ENCODE results near the gene MAP1LC3C.

MAP1LC3C gene

GRCh38 chr1:241999026-241999425, at the start of gene MAP1LC3C:
TSS of gene MAP1LC3C (minus strand) at chr1:241999098. CDS start at chr1:241999008, 90 bp downstream.
- DNase-seq, result no peak

DNA sequence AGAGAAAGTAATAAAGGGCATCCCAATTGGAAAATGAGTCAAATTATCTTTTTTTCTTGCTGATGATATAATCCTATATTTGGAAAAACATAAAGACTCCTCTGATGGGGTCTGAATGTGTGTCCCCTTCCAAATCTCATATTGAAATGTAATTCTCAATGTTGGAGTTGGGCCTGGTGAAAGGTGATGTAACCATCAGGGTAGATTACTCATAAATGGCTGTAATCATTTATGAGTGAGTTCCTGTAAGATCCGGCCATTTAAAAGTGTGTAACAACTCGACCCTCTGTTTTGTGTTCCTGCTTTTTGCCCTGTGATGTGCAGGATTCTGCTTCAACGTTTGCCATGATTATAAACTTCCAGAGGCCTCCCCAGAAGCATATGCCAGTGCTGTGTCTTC, 44.3 kb upstream of the MAP1LC3C start:
- DNase-seq, result no peak

- no peak for DNase-seq
These were observed 35.5 kb upstream of the MAP1LC3C start for GRCh38 chr1:242034392-242034791.

- DNase-seq, result no peak
These were observed 34.5 kb upstream of the MAP1LC3C start for GRCh38 chr1:242033447-242033846.

DNA sequence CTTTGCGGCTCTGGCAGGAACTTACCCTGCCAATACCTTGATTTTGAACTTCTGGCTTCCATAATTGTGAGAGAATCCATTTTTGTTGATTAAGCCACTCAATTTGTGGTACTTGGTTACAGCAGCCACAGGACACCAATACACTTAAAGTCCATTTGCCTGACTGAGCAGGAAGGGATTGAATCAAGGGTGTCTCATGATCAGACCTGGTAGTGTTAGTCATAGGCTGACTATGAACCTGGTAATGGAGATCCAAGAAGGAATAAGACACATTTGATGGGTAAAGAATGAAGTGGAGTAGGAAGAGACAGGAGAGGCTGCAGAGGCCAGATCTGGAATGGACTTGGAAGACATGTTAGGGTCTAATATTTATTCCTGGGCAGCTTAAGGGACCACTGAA, 31.2 kb upstream of the MAP1LC3C start:
- no peak for DNase-seq

GRCh38 chr1:242025681-242026080, 26.8 kb upstream of the MAP1LC3C start:
- no peak for DNase-seq

DNA sequence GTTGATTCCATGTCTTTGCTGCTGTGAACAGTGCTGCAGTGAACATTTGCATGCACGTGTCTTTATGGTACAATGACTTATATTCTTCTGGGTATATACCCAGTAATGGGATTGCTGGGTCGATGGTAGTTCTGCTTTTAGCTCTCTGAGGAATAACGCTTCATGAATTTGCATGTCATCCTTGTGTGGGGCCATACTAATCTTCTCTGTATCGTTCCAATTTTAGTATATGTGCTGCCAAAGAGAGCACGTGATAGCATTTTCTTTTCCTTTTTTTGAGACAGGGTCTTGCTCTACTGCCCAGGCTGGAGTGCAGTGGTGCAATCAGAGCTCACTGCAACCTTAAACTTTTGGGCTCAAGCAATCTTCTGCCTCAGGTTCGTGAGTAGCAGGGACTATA, 24.9 kb upstream of the MAP1LC3C start:
- no peak for DNase-seq

DNA sequence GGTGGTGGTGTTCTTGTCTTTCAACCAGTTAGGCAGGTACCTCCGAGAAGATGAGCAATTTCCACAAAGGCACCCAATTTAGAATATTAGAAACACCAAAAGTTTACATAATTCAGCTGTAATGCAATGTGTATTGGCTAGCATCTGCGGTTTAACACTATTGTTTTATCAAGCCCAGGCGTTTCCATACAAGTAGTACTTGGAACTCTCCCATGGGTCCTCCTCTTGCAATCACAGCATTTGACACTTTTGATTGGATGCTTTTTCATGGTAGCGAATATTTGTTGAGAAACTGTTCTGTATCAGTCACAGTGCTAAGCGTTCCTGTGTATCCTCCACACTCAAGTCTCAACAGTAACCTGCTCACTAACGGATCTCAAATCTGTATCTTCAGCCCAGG, 20.1 kb upstream of the MAP1LC3C start:
- DNase-seq, result no peak

- DNase-seq, result peak in 1 of 2 experiments; percentile 9
These were observed 18.8 kb upstream of the MAP1LC3C start for GRCh38 chr1:242017580-242018233.

- DNase-seq, result no peak
These were observed 17.6 kb upstream of the MAP1LC3C start for GRCh38 chr1:242016479-242016878.

DNA sequence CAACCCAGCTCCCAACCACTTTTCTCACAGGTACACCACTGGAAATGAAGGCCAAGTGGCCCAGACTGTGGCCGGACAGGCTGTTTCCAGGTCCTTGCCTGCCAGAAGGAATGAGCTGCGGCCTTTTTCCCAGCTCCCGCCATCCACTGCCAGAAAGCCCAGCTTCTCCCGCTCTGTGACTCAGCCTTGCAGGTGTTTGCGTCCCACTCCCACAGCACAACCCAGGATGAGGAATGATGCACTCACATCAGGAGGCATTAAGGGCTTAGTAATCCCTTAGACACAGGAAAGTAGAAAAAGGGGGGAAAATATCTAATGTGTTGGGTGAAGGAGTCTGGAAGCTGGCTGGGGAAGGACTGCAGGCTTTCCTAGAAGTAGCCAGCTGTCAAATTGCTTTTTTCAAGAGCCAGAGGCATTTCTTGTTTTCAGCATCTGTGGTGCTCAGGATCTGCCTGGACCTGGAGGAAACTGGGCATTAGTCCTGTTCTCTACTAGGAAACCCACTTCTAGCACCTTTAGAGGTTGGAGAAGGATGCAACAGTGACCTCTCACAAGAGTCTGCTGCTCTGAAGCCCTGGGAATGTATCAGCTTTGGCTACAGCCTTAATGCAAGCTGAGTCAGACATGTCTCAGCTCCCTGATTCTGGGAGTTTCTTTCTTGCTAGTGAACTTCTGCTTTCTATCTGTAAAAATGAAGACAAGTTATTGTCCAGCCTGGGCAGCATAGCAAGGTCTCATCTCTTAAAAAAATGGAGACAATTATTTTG, 13.2 kb upstream of the MAP1LC3C start:
- DNase-seq, result no peak

DNA sequence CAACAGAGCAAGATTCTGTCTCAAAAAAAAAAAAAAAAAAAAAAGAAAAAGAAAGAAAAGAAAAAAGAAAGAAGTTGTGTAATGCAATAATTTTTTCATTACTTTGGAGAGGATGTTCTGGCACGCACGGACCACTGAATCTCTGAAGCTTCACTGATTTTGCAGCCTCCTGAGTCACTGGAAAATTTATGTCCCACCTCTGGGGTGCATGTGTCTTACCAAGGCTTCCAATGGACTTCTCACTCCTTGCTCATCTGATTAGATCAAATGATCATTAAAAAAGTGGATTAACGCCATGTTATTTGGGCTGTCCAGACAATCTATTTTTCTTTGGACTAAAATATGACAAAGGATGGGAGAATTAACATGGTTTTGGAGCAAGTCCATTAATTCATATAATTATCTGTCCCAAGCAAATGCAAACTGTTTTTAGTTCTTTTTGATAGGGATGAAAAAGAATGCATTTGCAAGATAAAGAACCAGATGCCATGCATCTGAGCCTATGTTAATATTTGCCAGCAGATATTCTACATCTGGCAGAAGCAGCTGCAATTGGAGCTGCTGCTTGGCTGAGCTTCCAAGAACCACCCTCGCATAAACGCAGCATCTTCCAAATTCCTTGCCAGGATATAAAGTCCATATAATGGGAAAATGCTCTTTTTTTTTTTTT, 10.1 kb upstream of the MAP1LC3C start:
- DNase-seq, result no peak

- DNase-seq, result no peak
These were observed 8.1 kb upstream of the MAP1LC3C start for GRCh38 chr1:242006976-242007375.

- DNase-seq, result no peak
These were observed 7.1 kb upstream of the MAP1LC3C start for GRCh38 chr1:242005866-242006535.

DNA sequence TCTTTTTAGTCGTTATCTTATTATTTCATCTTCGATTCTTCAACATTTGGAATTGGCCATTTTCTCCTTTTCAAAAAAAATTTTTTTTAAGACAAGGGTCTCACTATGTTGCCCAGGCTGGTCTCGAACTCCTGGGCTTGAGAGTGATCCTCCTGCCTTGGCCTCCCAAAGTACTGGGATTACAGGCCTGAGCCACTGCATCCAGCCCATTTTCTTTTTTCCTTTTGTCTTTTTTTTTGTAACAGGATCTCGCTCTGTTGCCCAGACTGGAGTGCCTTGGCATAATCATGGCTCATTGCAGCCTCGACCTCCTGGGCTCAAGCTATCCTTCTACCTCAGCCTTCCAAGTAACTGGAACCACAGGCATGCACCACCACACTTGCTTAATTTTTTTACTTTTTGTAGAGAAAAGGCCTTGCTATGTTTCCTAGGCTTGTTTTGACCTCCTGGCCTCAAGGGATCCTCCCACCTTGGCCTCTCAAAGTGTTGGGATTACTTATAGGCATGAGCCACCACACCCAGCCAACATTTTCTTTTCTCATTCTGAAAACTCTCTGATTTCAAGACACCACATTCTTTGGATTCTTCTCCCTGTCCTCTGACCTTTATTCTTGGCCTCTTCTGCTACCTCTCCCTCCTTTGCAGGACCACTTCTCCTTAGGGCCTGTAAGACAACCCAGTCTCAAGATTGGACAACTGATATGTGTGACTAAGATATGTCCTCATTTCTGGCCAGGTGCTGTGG, 6.0 kb upstream of the MAP1LC3C start:
- no peak for DNase-seq

DNA sequence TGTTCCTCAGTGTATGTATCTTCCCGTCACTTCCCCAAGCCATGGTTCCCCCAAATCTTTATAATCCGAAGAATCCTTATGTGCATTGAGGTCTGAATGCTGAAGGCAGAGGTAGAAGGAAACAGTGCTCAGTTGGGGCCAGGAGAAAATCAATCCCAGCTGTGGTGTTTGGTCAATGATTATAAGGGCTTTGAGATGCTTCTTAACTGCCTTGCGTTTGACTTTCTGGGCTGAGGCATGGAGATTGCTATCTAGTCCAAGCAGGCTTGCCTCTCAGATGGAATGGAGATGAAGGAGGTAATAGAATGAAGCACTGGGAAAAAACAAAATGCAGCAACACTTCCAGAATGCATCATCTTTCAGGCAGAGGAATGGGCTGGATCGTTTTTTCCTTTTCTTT, 3.6 kb upstream of the MAP1LC3C start:
- no peak for DNase-seq

DNA sequence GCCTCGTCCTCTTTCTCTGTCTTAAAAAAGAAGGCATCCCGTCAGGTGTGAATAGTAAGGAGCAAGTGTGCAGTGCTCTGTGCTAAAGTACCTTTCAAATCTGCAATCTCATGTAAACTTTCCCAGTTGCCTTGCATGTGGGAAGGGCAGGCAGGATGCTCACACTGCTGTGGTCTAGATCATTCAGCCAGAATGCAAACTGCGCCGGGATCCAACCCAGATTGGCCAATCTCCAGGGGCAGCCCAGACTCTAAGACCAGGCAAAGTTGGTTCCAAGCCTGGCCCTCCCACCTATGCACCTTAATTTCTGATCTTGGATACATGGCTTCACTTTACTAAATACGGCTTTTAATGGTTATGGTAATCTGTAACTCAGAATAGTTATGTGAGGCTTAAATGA, 3.2 kb upstream of the MAP1LC3C start:
- no peak for DNase-seq

GRCh38 chr1:242000434-242000833, 1.5 kb upstream of the MAP1LC3C start:
- DNase-seq, result no peak

DNA sequence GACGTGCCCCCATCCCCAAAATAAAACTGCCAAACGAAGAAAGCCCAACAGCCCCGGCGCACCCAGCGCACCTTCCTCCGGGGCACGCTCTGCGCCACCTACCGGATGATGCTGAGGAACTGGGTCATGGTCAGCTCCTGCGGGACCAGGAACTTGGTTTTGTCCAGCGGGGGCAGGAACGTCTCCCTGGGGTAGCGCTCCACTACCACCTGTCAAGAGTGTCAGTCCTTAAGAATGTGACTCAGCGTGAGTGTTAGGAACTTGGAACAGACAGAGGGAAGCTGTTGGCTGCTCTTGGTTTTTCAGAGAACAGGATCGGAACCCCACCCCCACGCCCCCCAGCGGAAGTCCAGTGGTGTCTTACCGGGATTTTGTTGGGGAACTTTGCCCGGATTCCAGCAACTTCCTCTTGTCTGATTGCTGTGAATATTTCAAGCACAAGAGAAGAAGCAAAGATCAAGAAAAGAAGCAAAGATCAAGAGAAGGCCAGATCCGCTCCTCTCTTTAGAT, 431 bp downstream of the MAP1LC3C start:
- DNase-seq, result no peak

DNA sequence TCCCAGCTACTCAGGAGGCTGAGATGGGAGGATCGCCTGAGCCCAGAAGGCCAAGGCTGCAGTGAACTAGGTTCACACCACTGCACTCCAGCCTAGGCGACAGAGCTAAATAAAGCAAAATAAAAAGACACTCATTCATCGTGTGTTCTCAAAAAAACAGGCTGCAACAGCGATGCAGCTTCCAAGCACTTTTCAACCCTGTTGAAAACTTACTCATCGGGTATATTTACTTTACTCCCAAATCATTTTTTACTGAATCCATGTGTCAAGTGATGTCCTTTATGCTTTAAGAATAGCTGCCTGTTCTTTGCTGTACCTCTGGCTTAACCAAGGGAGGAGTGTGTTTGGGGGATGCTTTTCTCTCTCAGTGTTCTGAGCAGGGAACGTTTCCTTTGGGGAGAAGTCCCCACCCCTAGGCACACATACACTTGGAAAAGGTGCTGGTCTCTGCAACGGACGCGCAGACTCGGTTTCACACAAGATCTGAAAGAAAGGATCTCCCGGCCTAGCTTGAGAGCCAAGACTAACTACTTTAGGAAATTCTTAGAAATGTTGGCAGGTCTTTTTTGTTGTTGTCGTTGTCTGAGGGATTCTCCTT, 1.4 kb downstream of the MAP1LC3C start:
- DNase-seq, result no peak

DNA sequence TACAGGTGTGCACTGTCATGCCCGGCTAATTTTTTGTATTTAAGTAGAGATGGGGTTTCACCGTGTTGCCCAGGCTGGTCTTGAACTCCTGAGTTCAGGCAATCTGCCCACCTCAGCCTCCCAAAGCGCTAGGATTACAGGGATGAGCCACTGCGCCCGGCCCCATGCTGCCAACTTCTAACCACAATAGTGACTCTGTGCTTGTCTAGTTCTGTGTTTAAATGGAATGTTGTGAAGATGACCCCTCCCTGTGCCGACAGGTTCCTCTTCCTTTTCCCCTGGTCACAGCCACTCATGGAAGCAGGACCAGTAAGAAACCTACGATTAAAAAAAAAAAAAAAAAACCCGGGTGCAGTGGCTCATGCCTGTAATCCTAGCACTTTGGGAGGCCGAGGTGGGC, 4.7 kb downstream of the MAP1LC3C start:
- DNase-seq, result no peak

DNA sequence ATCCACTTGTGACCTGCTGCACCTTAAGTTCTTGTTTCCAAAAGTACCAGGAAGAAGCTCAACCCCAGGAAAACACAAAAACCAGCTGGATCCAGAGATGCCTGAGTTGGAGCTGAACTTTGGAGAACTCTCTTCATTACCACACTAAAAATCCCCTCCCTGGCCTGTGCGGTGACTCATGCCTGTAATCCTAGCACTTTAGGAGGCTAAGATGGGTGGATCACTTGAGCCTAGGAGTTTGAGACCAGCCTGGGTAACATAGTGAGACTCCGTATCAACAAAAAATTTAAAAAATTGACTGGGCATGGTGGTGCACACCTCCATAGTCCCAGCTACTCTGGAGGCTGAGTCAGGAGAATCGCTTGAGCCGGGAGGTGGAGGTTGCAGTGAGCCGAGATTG, 6.2 kb downstream of the MAP1LC3C start:
- no peak for DNase-seq

All from NCI-H1930 (cell line).